ENCODE results near the gene DLD. TPM values are rescaled to one million over a fixed set of nuclear protein-coding genes. Genes with fewer than 3 reads are reported as not detected.
A peak's percentile ranks its signal among the peaks of the same experiment; 100 is the strongest.

DLD gene
- total and polyA plus RNA-seq, 9 of the 15 experiments (the other 6 are each of a cell fraction or from before 2014, with no cell fraction given), result 130 to 639 (median 247) TPM

GRCh38 chr7:107891636-107892366, 818 bp downstream of the DLD start (continued):
- peak; percentile 67 for TF ChIP-seq JUND (IDR thresholded peaks at IDR 0.05; ENCODE audit: borderline replicate concordance, low read depth, low read length)
- 0 out of 3 replicates have a peak, but pooled peaks have one; percentile 34 for TF ChIP-seq JUND (tag; IDR thresholded peaks at IDR 0.05; ENCODE audit: borderline replicate concordance, low read depth, low read length)
- peak; percentile 81 for TF ChIP-seq BRD4 (IDR thresholded peaks at IDR 0.05)
- TF ChIP-seq GATAD2B (IDR thresholded peaks at IDR 0.05; ENCODE audit: borderline replicate concordance), result peak; percentile 27
- no peak for TF ChIP-seq TCF7L2 (IDR thresholded peaks at IDR 0.05; ENCODE audit: low read depth, low read length)
- no peak for TF ChIP-seq SUPT5H (IDR thresholded peaks at IDR 0.05)
- 0 out of 2 replicates have a peak, but pooled peaks have one; percentile 73 for TF ChIP-seq TRIM25 (IDR thresholded peaks at IDR 0.05; ENCODE audit: borderline replicate concordance)
- TF ChIP-seq MEF2A (IDR thresholded peaks at IDR 0.05; ENCODE audit: control insufficient read depth, low read depth, low read length), result no peak
- no peak for TF ChIP-seq NELFE (IDR thresholded peaks at IDR 0.05; ENCODE audit: insufficient read depth, insufficient read length)
- no peak for TF ChIP-seq KDM1A (IDR thresholded peaks at IDR 0.05)
- TF ChIP-seq TAF7 (tag; IDR thresholded peaks at IDR 0.05), result no peak
- no peak for TF ChIP-seq BHLHE40 (IDR thresholded peaks at IDR 0.05; ENCODE audit: low read length)
- peak; percentile 86 for TF ChIP-seq MAFF (IDR thresholded peaks at IDR 0.05; ENCODE audit: low read length)
- peak in 1 of 2 experiments; percentile 39; a peak in 2 of 4 replicates for TF ChIP-seq MLLT1 (IDR thresholded peaks at IDR 0.05)
- no peak; the same call in 1 of the 2 replicates for TF ChIP-seq NFIC (IDR thresholded peaks at IDR 0.05)
- TF ChIP-seq FOS (IDR thresholded peaks at IDR 0.05; ENCODE audit: extremely low read depth, insufficient read length), result no peak
- TF ChIP-seq TEAD4 (IDR thresholded peaks at IDR 0.05; ENCODE audit: low read length), result peak; percentile 75; the same call in 1 of the 2 replicates
- no peak for TF ChIP-seq TEAD4 (CRISPR knock-in tag; IDR thresholded peaks at IDR 0.05; ENCODE audit: borderline replicate concordance)
- no peak for TF ChIP-seq SOX6 (IDR thresholded peaks at IDR 0.05)
- TF ChIP-seq CEBPB (tag; IDR thresholded peaks at IDR 0.05), result peak; percentile 97
- TF ChIP-seq SMARCA4 (IDR thresholded peaks at IDR 0.05), result peak; percentile 81
- no peak for TF ChIP-seq ZNF347 (CRISPR knock-in tag; IDR thresholded peaks at IDR 0.05; ENCODE audit: low read depth)
- no peak for TF ChIP-seq ZNF609 (CRISPR knock-in tag; IDR thresholded peaks at IDR 0.05; ENCODE audit: borderline replicate concordance)
